NT2/D1 (cell line): ENCODE data around the gene FARSB.

Experiments used
- SUZ12 ChIP-seq: IDR thresholded peaks from 2 replicates; pipeline ENCODE4 v1.6.1; 2011; ENCODE audit not compliant: insufficient read length, insufficient read depth; ENCODE audit errors: extremely low read depth
- YY1 ChIP-seq: IDR thresholded peaks from 2 replicates; pipeline ENCODE4 v1.6.1; 2011; ENCODE audit not compliant: insufficient read length, insufficient read depth
- ZNF274 ChIP-seq: IDR thresholded peaks from 2 replicates; pipeline ENCODE4 v1.6.1; 2011; ENCODE audit warnings: mild to moderate bottlenecking, low read depth, low read length

DNA sequence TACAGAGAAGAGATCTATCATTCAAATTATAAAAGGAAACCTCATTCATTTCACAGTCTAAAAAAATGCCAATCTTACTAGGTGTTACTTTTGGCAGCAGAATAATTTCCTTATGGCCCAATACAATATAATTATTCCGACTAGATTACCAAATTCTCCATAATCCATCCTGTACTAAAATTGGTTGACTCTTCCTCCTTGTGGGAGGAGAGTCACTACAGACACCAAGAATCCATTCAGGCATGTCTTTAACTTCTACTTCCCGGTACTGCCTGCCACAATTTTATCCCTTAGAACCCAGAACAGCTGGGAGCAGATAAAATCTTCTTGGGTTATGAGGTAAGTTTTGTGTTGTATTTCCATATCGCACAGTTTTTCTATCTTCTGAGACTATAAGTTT lies 9.9 kb downstream of the FARSB start:
- no peak for TF ChIP-seq YY1
- TF ChIP-seq ZNF274: no peak
- TF ChIP-seq SUZ12: no peak
